Cardiac muscle cell (in vitro differentiated cells and primary cell): ENCODE data around the gene APOL5. TPM values are rescaled to one million over a fixed set of nuclear protein-coding genes. Genes with fewer than 3 reads are reported as not detected.
"Not testable (repeated sequence)": the region's sequence is repeated elsewhere in the genome, so short reads cannot be mapped to it uniquely, and the experiment has no call there.

Source experiments
- DNase-seq, 2 donors: peaks; one replicate each; pipeline versions ENCODE4 v3.0.0 to v3.0.0-alpha.2; 2010 to 2017; ENCODE audit warnings: low read depth in 1 of 2, low spot score in 1 of 2
- H3K27ac ChIP-seq: fragments of 200-600 bp; sonication (generic); 2 replicates; pipeline ENCODE4 v1.5.1; 2016
- H3K27me3 ChIP-seq: fragments of 200-600 bp; sonication (generic); 2 replicates; pipeline ENCODE4 v1.6.0; 2016; ENCODE audit warnings: control low read depth
- H3K36me3 ChIP-seq: fragments of 200-600 bp; sonication (generic); 2 replicates; pipeline ENCODE4 v1.5.1; 2016; ENCODE audit warnings: control low read depth
- H3K4me1 ChIP-seq: fragments of 200-600 bp; sonication (generic); 2 replicates; pipeline ENCODE4 v1.8.1; 2017; ENCODE audit warnings: low read depth, mild to moderate bottlenecking, mixed run types
- H3K4me3 ChIP-seq: fragments of 200-600 bp; sonication (generic); 2 replicates; pipeline ENCODE4 v1.5.1; 2016; ENCODE audit warnings: mild to moderate bottlenecking
- H3K9me3 ChIP-seq: fragments of 200-600 bp; sonication (generic); 2 replicates; pipeline ENCODE4 v1.5.1; 2017; ENCODE audit warnings: low read depth, mild to moderate bottlenecking, control low read depth
- polyA plus RNA-seq: library from polyadenylated mRNA; unstranded; fragments of >200 nt; fragmentation: Nextera tagmentation; extraction: Ambion mirVana; gene quantifications from 2 replicates; pipeline ENCODE4 v1.2.1, GENCODE V29; 2016
- total RNA-seq: library from RNA; depleted of rRNA; stranded (reverse); fragments of >200 nt; gene quantifications from 2 replicates; pipeline ENCODE4 v1.2.3, GENCODE V29; 2016
- TF ChIP-seq, protein P1 (sequence below): IDR thresholded peaks from 2 replicates; pipeline ENCODE4 v1.5.1; 2012; ENCODE audit warnings: low read depth, mild to moderate bottlenecking, low read length

APOL5 gene
- total and polyA plus RNA-seq, 2 experiments from 2014 or later: not detected

GRCh38 chr22:35736701-35737100 is 19.0 kb downstream of the APOL5 start:
- Histone ChIP-seq H3K27ac (peak overlapping the region; percentile 35), H3K9me3 (no peaks in the 10 kb centered on the region), H3K27me3 (no peaks in the 10 kb centered on the region), H3K4me3 (no peak overlapping the region), H3K36me3 (no peaks in the 10 kb centered on the region), H3K4me1 (peaks cover 14% of the 10 kb centered on the region)
- DNase-seq: no peak
- TF ChIP-seq, protein P1, sequence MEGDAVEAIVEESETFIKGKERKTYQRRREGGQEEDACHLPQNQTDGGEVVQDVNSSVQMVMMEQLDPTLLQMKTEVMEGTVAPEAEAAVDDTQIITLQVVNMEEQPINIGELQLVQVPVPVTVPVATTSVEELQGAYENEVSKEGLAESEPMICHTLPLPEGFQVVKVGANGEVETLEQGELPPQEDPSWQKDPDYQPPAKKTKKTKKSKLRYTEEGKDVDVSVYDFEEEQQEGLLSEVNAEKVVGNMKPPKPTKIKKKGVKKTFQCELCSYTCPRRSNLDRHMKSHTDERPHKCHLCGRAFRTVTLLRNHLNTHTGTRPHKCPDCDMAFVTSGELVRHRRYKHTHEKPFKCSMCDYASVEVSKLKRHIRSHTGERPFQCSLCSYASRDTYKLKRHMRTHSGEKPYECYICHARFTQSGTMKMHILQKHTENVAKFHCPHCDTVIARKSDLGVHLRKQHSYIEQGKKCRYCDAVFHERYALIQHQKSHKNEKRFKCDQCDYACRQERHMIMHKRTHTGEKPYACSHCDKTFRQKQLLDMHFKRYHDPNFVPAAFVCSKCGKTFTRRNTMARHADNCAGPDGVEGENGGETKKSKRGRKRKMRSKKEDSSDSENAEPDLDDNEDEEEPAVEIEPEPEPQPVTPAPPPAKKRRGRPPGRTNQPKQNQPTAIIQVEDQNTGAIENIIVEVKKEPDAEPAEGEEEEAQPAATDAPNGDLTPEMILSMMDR: no peak

- not testable (repeated sequence) for H3K27me3 ChIP-seq, H3K36me3 ChIP-seq, H3K4me3 ChIP-seq, H3K9me3 ChIP-seq, DNase-seq
- Histone ChIP-seq H3K27ac (peak overlapping the region; percentile 80), H3K4me1 (peaks cover 22% of the 10 kb centered on the region)
Observed at GRCh38 chr22:35737886-35738285, 20.2 kb downstream of the APOL5 start.

DNA sequence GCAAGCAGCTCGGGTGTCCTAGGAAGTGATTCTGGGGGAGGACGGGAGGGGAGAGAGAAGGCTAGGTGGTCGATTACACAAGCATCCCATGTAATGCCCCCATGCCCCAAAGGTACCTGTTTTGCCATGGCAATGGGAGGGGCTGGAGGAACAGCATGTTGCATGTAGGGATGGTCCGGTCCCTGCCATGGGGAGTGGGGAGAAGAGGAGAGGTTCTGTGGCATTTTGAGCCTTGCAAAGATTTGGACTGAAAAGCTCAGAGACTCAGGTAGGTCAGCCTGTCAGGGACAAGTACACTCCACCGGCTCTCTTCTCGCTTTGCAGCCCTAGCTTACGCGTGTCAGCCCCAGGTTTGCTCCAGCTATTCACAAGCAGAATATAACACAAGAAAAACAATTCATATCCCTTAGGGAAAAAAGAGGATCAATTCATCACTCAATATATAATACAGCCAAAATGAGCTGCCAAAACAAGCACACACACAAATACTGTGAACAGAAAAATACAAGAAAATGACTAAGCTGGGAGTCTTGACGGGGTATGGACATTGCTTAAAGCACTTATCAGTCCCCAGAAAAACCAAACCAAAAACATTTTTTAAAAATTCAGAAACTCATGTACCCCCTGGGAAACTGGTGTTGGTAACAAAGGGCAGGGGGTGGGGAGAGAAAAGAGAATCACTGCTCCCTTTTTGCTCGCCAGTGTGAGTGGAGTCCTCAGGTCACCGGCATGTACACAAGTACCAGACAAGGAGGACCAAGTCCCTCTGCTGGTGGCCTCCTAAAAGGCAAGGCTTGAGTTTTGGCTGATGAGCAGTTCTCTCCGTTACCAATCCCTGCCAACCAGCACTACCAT is 21.6 kb downstream of the APOL5 start:
- Histone ChIP-seq H3K36me3 (peaks cover 15% of the 10 kb centered on the region), H3K27ac (peak overlapping the region; percentile 80), H3K27me3 (no peaks in the 10 kb centered on the region), H3K4me3 (no peak overlapping the region), H3K4me1 (peaks cover 28% of the 10 kb centered on the region), H3K9me3 (no peaks in the 10 kb centered on the region)
- TF ChIP-seq, protein P1: peak; percentile 26
- no peak for DNase-seq

DNA sequence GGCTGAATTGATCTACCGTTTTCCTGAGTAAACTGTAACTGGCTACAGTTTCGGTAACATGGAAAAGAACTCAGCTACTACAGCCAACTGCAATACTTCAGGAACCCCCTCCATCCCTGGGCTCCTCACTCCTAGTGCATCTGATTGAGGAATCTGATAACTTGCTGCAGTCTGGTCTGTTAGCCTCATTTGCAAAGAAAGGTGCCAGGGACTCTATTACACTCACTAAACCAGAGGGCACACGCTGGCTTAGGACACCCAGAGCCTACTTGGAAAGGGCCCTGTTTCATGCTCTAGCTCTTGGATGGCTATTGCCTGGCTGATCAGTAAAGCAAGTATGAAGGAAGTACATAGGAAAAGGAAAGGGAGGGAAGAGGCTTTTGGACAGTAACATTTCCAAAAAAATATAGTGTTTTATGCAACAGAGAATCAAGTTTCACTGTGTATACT is 22.3 kb downstream of the APOL5 start:
- H3K27me3 ChIP-seq: no peaks in the 10 kb centered on the region
- H3K36me3 ChIP-seq: peaks cover 20% of the 10 kb centered on the region
- DNase-seq: no peak
- H3K4me1 ChIP-seq: peaks cover 28% of the 10 kb centered on the region
- H3K9me3 ChIP-seq: no peaks in the 10 kb centered on the region
- TF ChIP-seq, protein P1: no peak
- no peak overlapping the region for H3K4me3 ChIP-seq
- peak overlapping the region; percentile 51 for H3K27ac ChIP-seq

GRCh38 chr22:35740616-35741015 is 22.9 kb downstream of the APOL5 start:
- Histone ChIP-seq H3K36me3 (peaks cover 25% of the 10 kb centered on the region), H3K4me3 (no peak overlapping the region), H3K4me1 (peaks cover 28% of the 10 kb centered on the region)

More at GRCh38 chr22:35740616-35741015, 22.9 kb downstream of the APOL5 start:
- no peak for DNase-seq
- TF ChIP-seq, protein P1: no peak
- no peaks in the 10 kb centered on the region for H3K9me3 ChIP-seq
- H3K27me3 ChIP-seq: no peaks in the 10 kb centered on the region
- peak overlapping the region; percentile 51 for H3K27ac ChIP-seq
